HepG2 (cell line): Measurements from ENCODE around the gene SLC38A8. TPM values are rescaled to one million over a fixed set of nuclear protein-coding genes. Genes with fewer than 3 reads are reported as not detected.

ENCODE experiments used
- ASH2L ChIP-seq: fragments of 300-600, 200-600 bp; sonication (generic); IDR thresholded peaks from 2 replicates; pipeline ENCODE4 v1.7.0; 2017; ENCODE audit warnings: low read depth, mild to moderate bottlenecking, moderate library complexity, mixed read lengths, low read length; ENCODE audit not compliant: insufficient read length
- ZBTB34 ChIP-seq: sonication (generic); formaldehyde crosslinking; IDR thresholded peaks from 2 replicates; pipeline ENCODE4 v1.8.0; 2022; ENCODE audit warnings: mild to moderate bottlenecking, missing genetic modification reagents
- ZNF350 ChIP-seq: sonication (generic); formaldehyde crosslinking; IDR thresholded peaks from 2 replicates; pipeline ENCODE4 v1.4.0; 2020; ENCODE audit warnings: mild to moderate bottlenecking, low read depth, missing genetic modification reagents, borderline replicate concordance
- ZNF776 ChIP-seq: sonication (generic); formaldehyde crosslinking; IDR thresholded peaks from 2 replicates; pipeline ENCODE4 v1.4.0; 2020; ENCODE audit warnings: mild to moderate bottlenecking, missing genetic modification reagents
- polyA plus RNA-seq, 8 experiments: library from polyadenylated mRNA; depleted of rRNA in 3 of 8; stranded (reverse) in 7 of 8; unstranded in 1 of 8; fragments of >200 nt; fragmentation: Illumina TruSeq in 4 of 8; extraction: Trizol in 4 of 8; gene quantifications; 2 replicates each; pipeline versions ENCODE4 v1.2.1 to v1.2.3, GENCODE V29; 2011 to 2016; ENCODE audit warnings: low read depth in 4 of 8, missing spikeins in 1 of 8, mixed read lengths in 1 of 8; ENCODE audit not compliant: insufficient read depth in 1 of 8
- total RNA-seq, 5 experiments: library from RNA; depleted of rRNA; stranded (reverse); fragments of >200 nt; fragmentation: Illumina TruSeq; extraction: Trizol; gene quantifications; 2 replicates each; pipeline ENCODE4 v1.2.3, GENCODE V29; 2016; ENCODE audit warnings: low read depth in 1 of 5
- TF ChIP-seq, protein P1 (sequence below): sonication (generic); formaldehyde crosslinking; IDR thresholded peaks from 2 replicates; pipeline ENCODE4 v1.4.0; 2020; ENCODE audit warnings: missing genetic modification reagents
- TF ChIP-seq, protein P2 (sequence below): sonication (generic); formaldehyde crosslinking; IDR thresholded peaks from 2 replicates; pipeline ENCODE4; 2020; ENCODE audit warnings: missing genetic modification reagents, mild to moderate bottlenecking, borderline replicate concordance

The SLC38A8 gene
- total and polyA plus RNA-seq, 2 of the 13 experiments (the other 11 are each of a cell fraction or from before 2014, with no cell fraction given) = 0.24 to 0.37 TPM

DNA sequence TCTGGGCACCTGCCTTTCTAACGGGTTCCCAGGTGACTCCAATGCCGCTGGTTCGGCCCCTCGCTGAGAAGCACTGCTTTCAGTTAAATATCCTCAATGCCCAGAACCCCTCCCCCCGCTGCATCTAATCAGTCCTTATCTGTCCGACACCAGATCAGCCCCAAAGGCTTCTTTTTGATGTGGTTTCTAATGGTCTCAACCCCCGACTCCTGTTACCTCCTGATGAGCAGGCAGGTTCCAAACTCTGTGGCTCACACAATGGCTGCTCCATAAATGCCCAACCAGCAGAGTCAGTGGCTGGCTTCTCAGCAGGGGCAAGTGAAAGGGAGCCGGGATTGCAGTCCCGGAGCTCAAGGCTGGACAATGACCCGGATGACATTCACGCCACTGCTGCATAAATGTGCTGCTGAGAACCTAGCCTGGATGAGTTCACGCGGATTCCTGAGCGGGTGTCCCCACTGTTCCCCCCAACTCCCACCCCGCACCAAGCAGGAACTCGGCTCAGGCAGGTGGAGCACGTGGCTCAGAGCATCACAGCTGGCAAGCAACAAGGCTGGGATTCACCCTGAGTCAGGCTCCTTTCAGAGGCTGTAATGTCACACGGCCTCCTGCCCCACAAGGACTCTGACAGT, 1.0 kb upstream of the SLC38A8 start (continued):
- TF ChIP-seq ASH2L (peak; percentile 36), ZNF776 (CRISPR knock-in tag) (no peak), ZBTB34 (0 out of 2 replicates have a peak, but pooled peaks have one; percentile 29), ZNF350 (CRISPR knock-in tag) (0 out of 2 replicates have a peak, but pooled peaks have one; percentile 38)
- TF ChIP-seq, protein P1, sequence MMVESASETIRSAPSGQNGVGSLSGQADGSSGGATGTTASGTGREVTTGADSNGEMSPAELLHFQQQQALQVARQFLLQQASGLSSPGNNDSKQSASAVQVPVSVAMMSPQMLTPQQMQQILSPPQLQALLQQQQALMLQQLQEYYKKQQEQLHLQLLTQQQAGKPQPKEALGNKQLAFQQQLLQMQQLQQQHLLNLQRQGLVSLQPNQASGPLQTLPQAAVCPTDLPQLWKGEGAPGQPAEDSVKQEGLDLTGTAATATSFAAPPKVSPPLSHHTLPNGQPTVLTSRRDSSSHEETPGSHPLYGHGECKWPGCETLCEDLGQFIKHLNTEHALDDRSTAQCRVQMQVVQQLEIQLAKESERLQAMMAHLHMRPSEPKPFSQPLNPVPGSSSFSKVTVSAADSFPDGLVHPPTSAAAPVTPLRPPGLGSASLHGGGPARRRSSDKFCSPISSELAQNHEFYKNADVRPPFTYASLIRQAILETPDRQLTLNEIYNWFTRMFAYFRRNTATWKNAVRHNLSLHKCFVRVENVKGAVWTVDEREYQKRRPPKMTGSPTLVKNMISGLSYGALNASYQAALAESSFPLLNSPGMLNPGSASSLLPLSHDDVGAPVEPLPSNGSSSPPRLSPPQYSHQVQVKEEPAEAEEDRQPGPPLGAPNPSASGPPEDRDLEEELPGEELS (CRISPR knock-in tag) = 0 out of 2 replicates have a peak, but pooled peaks have one; percentile 3
- TF ChIP-seq, protein P2, sequence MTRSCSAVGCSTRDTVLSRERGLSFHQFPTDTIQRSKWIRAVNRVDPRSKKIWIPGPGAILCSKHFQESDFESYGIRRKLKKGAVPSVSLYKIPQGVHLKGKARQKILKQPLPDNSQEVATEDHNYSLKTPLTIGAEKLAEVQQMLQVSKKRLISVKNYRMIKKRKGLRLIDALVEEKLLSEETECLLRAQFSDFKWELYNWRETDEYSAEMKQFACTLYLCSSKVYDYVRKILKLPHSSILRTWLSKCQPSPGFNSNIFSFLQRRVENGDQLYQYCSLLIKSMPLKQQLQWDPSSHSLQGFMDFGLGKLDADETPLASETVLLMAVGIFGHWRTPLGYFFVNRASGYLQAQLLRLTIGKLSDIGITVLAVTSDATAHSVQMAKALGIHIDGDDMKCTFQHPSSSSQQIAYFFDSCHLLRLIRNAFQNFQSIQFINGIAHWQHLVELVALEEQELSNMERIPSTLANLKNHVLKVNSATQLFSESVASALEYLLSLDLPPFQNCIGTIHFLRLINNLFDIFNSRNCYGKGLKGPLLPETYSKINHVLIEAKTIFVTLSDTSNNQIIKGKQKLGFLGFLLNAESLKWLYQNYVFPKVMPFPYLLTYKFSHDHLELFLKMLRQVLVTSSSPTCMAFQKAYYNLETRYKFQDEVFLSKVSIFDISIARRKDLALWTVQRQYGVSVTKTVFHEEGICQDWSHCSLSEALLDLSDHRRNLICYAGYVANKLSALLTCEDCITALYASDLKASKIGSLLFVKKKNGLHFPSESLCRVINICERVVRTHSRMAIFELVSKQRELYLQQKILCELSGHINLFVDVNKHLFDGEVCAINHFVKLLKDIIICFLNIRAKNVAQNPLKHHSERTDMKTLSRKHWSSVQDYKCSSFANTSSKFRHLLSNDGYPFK (CRISPR knock-in tag) = peak; percentile 44; the same call in 1 of the 2 replicates
